Left renal pelvis (tissue), 4 donors: ENCODE results near the gene CRIM1. TPM values are rescaled to one million over a fixed set of nuclear protein-coding genes. Genes with fewer than 3 reads are reported as not detected.
A peak's percentile ranks its signal among the peaks of the same experiment; 100 is the strongest.
"Not testable (repeated sequence)": the region's sequence is repeated elsewhere in the genome, so short reads cannot be mapped to it uniquely, and the experiment has no call there.

ENCODE experiments used
- DNase-seq, 4 donors: peaks; one replicate each; pipeline ENCODE4 v3.0.0-alpha.2; 2013; ENCODE audit warnings: low read depth in 4 of 4, low spot score in 3 of 4
- polyA plus RNA-seq, 4 donors: library from polyadenylated mRNA; unstranded; fragments of 120-200 nt; gene quantifications; one replicate each; pipeline ENCODE4 v1.2.1, GENCODE V29; 2013; ENCODE audit not compliant: insufficient read length in 4 of 4

CRIM1 gene
- polyA plus RNA-seq, 4 donors: 45.8 to 111 (median 90.2) TPM

GRCh38 chr2:36351736-36352349 is 3.7 kb upstream of the CRIM1 start:
- DNase-seq: peak in 1 of 4 donors; percentile 37

- no peak for DNase-seq
These were observed 2.9 kb upstream of the CRIM1 start for GRCh38 chr2:36352701-36353100.

- DNase-seq: no peak
These were observed 797 bp upstream of the CRIM1 start for GRCh38 chr2:36354811-36355150.

- DNase-seq: no peak
These were observed 316 bp downstream of the CRIM1 start for GRCh38 chr2:36355890-36356297.

- DNase-seq: peak in 1 of 4 donors; percentile 27
These were observed 866 bp downstream of the CRIM1 start for GRCh38 chr2:36356298-36356989.

GRCh38 chr2:36356990-36357846 is 1.6 kb downstream of the CRIM1 start:
- DNase-seq: peak in 1 of 4 donors; percentile 45

GRCh38 chr2:36357847-36358659 is 2.5 kb downstream of the CRIM1 start:
- peak in 2 of 4 donors; percentile 22 to 51 for DNase-seq

- DNase-seq: no peak
These were observed 3.5 kb downstream of the CRIM1 start for GRCh38 chr2:36359067-36359466.

- DNase-seq: no peak
These were observed 4.5 kb downstream of the CRIM1 start for GRCh38 chr2:36360063-36360462.

GRCh38 chr2:36360834-36361233 is 5.3 kb downstream of the CRIM1 start:
- no peak for DNase-seq

GRCh38 chr2:36361396-36361795 is 5.8 kb downstream of the CRIM1 start:
- DNase-seq: no peak

- no peak for DNase-seq
These were observed 6.7 kb downstream of the CRIM1 start for GRCh38 chr2:36362291-36362690.

- DNase-seq: not testable (repeated sequence)
These were observed 7.5 kb downstream of the CRIM1 start for GRCh38 chr2:36363085-36363484.

GRCh38 chr2:36366491-36367120 is 11.0 kb downstream of the CRIM1 start:
- DNase-seq: no peak

- DNase-seq: no peak
These were observed 11.9 kb downstream of the CRIM1 start for GRCh38 chr2:36367486-36367885.

- no peak for DNase-seq
These were observed 12.3 kb downstream of the CRIM1 start for GRCh38 chr2:36367895-36368353.

- DNase-seq: no peak
These were observed 12.9 kb downstream of the CRIM1 start for GRCh38 chr2:36368438-36368837.

- DNase-seq: no peak
These were observed 13.6 kb downstream of the CRIM1 start for GRCh38 chr2:36369163-36369562.

GRCh38 chr2:36369716-36370115 is 14.1 kb downstream of the CRIM1 start:
- no peak for DNase-seq

GRCh38 chr2:36370281-36370680 is 14.7 kb downstream of the CRIM1 start:
- no peak for DNase-seq
